GM21526 (cell line): ENCODE results near the gene STIMATE.

ENCODE experiments used
- ATAC-seq: cut with Tn5 transposase; IDR thresholded peaks from one replicate; pipeline ENCODE4 v1.9.1; 2021; ENCODE audit warnings: moderate library complexity; ENCODE audit not compliant: unreplicated experiment, low FRiP score

Gene STIMATE

GRCh38 chr3:52897130-52898122 lies at the start of gene STIMATE:
STIMATE (minus strand) TSS chr3:52897548; CDS start chr3:52897450, 98 bp downstream.
- peak; percentile 75 for ATAC-seq

GRCh38 chr3:52939600-52939999 lies 42.3 kb upstream of the STIMATE start:
- ATAC-seq: no peak

- ATAC-seq: no peak
Measured at GRCh38 chr3:52934630-52935530, 37.5 kb upstream of the STIMATE start.

GRCh38 chr3:52931889-52932288 lies 34.5 kb upstream of the STIMATE start:
- ATAC-seq: no peak

GRCh38 chr3:52931328-52931727 lies 34.0 kb upstream of the STIMATE start:
- ATAC-seq: no peak

- no peak for ATAC-seq
Measured at GRCh38 chr3:52930748-52931147, 33.4 kb upstream of the STIMATE start.

- no peak for ATAC-seq
Measured at GRCh38 chr3:52926554-52926953, 29.2 kb upstream of the STIMATE start.

GRCh38 chr3:52925405-52926313 lies 28.3 kb upstream of the STIMATE start:
- ATAC-seq: no peak

- ATAC-seq: no peak
Measured at GRCh38 chr3:52923963-52924362, 26.6 kb upstream of the STIMATE start.

GRCh38 chr3:52920841-52921240 lies 23.5 kb upstream of the STIMATE start:
- no peak for ATAC-seq

GRCh38 chr3:52917044-52917443 lies 19.7 kb upstream of the STIMATE start:
- ATAC-seq: no peak

- no peak for ATAC-seq
Measured at GRCh38 chr3:52915294-52915693, 17.9 kb upstream of the STIMATE start.

GRCh38 chr3:52912885-52913731 lies 15.8 kb upstream of the STIMATE start:
- no peak for ATAC-seq

- ATAC-seq: no peak
Measured at GRCh38 chr3:52910823-52911222, 13.5 kb upstream of the STIMATE start.

GRCh38 chr3:52907497-52907896 lies 10.1 kb upstream of the STIMATE start:
- no peak for ATAC-seq

- no peak for ATAC-seq
Measured at GRCh38 chr3:52904552-52904951, 7.2 kb upstream of the STIMATE start.

GRCh38 chr3:52904000-52904399 lies 6.7 kb upstream of the STIMATE start:
- ATAC-seq: no peak

GRCh38 chr3:52896613-52897012 lies 735 bp downstream of the STIMATE start:
- ATAC-seq: no peak

- no peak for ATAC-seq
Measured at GRCh38 chr3:52896151-52896550, 1.2 kb downstream of the STIMATE start.
